Measurements from ENCODE around the gene NF2.
A peak's percentile ranks its signal among the peaks of the same experiment; 100 is the strongest.
"Not testable (repeated sequence)": the region's sequence is repeated elsewhere in the genome, so short reads cannot be mapped to it uniquely, and the experiment has no call there.

NF2 gene

DNA sequence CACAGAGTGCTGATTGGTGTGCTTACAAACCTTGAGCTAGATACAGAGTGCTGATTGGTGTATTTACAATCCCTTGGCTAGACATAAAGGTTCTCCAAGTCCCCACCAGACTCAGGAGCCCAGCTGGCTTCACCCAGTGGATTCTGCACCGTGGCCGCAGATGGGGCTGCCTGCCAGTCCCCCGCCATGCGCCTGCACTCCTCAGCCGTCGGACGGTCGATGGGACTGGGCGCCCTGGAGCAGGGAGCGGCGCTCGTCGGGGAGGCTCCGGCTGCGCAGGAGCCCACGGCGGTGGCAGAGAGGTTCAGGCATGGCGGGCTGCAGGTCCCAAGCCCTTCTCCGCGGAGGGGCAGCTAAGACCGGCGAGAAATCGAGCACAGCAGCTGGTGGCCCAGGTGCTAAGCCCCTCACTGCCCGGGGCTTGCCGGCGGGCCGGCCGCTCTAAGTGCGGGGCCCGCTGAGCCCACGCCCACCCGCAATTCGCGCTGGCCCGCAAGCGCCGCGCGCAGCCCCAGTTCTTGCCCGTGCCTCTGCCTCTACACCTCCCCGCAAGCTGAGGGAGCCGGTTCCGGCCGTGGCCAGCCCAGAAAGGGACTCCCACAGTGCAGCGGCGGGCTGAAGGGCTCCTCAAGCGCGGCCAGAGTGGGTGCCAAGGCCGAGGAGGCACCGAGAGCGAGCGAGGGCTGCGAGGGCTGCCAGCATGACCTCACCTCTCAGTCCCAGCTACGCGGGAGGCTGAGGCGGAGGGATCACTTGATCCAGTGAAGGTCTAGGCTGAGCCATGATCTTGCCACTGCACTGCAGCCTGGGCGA is 5.4 kb upstream of the NF2 start:
- not testable (repeated sequence) for FAIRE-seq

DNA sequence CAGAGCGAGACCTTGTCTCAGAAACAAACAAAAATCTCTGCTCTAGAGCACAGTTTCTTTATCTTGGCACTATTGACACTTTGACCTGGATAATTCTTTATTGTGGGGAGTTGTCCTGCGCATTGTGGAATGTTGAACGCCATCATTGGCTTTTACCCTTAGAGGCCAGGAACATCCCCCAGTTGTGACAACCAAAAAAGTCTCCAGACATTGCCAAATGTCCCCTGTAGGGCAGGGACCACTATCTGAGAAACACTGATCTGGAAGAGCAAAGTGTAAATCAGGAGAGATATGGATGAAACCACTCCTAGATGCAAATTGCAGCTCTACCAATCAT is 4.8 kb upstream of the NF2 start:
- FAIRE-seq: no peak

DNA sequence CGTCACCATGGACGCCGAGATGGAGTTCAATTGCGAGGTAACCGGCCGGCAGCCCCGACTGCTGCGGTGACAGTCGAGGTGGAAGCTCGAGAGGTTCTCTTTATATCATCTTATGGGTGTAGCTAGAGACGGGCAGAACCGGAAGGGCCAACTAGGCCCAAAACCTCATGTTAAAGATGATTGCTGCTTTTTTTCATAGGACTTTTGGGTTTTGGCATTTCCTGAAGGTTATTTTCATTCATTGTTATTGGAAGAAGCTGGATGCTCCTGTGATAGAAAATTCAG is 585 bp downstream of the NF2 start:
- FAIRE-seq: no peak

DNA sequence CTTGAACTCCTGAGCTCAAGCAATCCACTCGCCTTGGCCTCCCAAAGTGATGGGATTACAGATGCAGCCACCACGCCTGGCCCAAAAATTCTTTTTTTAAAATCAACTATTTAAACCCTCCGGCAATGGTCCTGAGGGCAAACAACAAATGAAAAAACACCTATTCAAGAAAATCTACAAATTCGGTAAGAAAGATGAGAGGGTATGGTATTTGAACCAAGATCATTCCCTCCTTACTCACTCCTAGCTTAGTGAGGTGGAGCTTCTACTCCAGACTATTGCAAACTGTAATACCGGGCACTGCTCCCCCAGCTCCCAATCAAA is 2.1 kb downstream of the NF2 start:
- FAIRE-seq: no peak

DNA sequence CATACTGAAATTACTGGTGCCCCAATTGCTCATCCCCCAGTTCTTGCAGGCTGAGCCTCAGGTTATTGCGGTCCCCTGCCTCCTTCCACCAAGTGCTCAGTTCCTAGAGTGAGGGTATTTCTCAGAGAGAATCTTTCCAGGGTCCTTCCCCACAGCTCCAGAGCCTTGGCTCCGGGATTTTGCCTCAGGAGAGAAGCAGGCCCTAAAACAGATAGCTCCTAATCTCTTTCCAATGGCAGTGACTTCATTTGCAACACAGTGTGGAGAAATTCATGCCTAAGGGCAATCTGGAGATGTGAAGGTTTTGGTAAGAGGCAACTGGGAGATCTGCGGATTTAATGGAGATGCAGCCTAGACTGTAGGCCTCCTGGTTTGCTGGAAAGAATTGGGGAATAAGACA is 2.9 kb downstream of the NF2 start:
- FAIRE-seq: no peak

DNA sequence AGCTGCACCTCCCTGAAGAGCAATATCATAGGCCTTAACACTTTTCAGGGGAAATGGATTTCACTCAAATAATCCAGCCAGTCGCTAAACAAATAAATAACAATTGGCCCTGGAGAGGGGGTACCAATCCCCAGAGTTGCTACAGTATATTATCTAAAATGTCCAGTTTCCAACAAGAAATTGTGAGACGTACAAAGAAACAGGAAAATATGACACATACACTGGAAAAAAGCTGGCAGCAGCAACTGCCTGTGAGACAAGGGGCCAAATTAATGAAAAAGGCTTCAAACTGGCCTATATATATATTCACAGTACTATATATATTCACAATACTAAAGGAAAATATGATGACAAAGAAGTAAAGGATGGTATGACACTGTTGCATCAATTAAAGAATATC is 4.0 kb downstream of the NF2 start:
- FAIRE-seq: no peak

DNA sequence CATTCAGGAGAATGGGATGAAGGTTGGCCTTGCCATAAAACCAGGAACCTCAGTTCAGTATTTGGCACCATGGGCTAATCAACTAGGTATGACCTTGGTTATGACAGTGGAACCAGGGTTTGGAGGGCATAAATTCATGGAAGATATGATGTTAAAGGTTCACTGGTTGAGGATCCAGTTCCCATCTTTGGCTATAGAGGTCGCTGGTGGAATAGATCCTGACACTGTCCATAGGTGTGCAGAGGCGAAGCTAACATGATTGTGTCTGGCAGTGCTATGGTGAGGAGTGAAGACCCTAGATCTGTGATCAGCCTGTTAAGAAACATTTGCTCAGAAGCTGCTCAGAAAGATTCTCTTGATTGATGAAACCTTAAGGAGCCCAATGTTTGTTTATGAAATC is 5.7 kb downstream of the NF2 start:
- FAIRE-seq: peak; percentile 50

DNA sequence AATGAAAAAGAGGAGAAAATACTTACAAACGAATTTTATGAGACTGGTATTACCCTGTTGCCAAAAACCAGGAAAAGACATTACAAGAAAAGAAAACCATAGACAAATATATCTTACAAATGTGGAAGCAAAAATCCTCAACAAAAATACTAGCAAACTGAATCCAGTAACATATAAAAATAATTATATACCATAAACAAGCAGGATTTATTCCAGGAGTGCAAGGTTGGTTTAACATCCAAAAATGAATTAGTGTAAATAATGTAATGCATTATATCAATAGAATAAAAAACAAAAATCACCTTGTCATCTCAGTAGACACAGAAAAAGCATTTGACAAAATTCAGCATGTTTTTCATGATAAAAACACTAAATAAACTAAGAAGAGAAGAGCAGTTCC is 7.3 kb downstream of the NF2 start:
- peak; percentile 70 for FAIRE-seq

DNA sequence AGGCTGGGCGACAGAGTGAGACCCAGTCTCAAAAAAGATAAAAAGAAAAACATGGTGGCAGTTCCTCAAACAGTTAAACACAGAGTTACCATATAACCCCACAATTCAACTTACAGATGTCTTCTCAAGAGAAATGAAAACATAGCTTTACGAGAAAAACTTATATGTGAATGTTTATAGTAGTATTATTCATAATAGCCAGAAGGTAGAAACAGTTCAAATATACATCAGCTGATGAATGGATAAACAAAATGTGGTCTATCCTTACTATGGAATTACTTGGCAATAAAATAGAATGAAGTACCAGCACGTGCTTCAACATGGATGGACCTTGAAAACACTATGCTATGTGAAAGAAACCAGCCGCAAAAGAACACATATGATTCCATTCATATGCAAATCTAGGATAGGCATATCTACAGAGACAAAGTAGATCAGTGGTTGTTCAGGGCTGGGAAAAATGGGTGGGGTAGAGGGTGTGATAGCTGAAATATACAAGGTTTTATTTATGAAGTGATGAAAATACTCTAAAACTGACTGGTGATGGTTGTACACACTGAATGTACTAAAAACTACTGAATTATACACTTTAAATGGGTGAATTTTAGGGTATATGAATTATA is 12.4 kb downstream of the NF2 start:
- no peak for FAIRE-seq

DNA sequence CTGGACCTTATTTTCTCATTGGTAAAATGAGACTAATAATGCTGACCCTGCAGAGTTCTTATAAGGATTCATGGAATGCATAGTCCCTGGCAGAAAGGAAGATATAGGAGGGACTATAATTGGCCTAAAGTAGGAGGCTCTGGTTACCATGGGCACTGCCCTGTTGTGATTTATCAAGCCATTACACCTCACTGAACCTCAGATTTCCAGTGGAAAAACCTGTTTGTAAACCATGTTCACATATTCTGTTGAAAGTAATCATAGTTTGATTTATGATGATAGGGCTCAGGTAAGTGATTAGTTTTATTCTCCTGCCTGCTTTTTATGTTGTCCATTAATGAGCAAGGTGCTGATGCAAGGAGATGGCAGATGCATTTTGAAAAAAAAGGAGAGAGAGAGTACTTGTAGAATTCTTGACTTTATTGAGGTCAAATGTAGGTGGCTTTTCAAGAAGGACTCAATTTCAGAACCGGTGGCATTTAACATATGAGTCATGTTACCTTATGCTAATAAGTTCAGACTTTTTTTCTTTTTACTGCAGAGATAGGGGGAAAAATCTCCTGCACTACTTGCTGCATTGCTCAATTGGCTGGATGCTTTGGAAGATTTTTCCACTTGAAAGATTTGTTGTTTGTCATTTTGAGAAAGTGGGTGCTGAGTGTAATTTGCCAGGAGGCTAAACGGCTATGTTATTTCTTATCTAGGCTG is 14.6 kb downstream of the NF2 start:
- peak; percentile 98 for FAIRE-seq

DNA sequence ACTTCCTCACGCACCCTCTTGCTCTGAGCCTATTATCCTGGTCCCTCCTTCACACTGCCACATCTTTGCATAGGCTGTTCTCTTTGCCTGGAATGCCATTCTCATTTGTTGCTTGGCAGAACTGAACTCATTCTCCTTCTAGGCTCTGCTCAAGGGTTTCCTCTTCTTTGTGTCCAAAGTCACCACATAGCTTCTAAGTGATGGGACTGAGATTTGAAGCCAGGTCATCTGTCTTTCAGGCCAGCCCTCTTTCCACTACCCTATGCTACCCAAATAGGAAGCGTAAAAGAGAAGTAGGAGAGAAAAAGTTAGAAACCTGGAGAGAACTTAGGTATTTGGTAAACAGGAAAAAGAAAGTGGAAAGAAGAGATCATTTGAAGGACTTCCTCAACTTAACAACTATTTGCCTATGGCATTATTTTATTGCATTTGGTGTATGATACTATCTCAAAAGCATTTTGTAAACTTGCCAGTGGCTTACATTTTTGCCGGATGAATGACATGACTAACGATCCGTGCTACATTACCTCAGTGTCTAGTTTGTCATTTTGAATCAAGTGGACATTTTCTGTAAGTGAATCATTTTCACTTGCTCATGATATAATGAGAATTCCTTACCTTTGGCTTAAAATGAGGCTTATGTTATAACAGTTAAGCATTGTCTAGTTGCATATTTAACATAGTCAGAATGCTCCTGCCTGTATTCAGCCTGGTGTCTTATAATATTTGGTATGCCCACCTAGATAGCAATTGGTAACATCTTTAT is 18.5 kb downstream of the NF2 start:
- peak; percentile 99 for FAIRE-seq

DNA sequence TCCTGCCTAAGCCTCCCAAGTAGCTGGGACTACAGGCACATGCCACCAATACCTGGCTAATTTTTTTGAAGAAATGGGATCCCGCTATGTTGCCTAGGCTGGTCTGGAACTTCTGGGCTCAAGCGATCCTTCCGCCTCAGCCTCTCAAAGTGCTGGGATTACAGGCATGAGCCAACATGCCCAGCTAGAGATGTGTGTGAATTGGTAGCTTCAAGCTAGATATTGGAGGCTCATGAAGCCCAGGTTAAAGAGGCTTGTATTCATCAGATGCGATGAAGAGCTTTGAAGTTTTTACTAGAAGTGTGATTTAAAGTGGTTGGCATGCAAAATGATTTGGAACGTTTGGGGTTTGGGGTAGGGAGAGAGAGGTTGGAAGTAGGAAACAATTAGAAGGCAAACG is 19.6 kb downstream of the NF2 start:
- FAIRE-seq: peak; percentile 95

DNA sequence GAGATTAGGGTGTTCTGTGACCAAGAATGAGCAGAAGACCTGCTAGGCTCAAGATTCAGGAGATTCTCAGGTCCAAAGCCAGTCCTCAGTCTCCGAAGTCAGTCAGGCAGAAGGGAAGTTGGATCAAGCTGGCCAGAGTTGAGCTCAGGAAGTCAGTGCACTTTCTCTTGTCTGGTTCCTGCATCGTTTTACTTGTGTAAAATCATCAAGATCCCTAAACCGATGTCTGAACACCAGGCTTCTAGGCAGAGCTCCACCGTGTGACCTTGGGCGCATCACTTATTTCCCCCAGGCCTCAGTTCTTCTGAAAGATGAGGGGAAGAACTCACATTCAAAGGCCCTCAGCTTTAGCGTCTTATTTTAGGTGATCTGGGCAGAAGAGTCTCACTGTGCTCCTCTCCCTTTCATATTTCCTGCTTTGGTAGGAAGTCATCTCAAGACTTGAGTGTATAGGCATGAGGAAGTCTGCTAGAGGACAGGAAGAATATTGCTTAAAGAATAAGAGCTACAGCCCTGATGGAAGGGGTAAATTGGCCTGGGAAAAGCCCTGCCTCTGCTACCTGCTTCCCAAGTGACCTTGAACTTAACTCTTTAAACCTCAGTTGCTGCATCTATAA is 20.2 kb downstream of the NF2 start:
- no peak for FAIRE-seq

DNA sequence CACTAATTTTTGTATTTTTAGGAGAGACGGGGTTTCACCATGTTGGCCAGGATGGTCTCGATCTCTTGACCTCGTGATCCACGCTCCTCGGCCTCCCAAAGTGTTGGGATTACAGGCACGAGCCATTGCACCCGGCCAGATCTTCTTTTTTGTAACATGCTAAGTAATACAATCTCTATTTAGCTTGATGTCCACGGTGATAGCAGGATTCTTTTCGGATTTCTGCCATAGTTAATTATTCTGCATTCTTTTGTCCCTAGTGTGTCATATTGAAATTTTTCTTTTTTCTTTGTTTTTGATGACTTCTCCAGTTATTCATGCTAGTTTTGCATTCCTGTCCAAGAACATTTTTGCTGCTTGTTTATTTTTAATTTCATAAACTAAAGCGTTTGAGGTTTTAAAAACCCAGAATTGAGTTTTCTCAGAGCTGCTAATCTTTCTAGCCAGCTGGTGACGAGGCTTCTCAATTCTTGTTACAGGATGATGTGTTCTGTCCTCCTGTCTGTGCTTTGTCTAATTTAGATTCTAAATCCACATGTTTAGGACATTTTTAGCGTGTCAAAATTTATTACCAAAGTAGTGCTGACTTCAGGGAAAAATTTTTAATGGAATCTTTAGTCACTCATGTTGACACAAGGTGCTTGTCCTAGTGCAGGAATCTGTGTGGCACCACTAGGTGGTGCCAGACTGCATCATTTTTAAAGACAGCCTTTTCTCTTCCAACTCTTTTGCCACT is 21.8 kb downstream of the NF2 start:
- FAIRE-seq: peak; percentile 97

DNA sequence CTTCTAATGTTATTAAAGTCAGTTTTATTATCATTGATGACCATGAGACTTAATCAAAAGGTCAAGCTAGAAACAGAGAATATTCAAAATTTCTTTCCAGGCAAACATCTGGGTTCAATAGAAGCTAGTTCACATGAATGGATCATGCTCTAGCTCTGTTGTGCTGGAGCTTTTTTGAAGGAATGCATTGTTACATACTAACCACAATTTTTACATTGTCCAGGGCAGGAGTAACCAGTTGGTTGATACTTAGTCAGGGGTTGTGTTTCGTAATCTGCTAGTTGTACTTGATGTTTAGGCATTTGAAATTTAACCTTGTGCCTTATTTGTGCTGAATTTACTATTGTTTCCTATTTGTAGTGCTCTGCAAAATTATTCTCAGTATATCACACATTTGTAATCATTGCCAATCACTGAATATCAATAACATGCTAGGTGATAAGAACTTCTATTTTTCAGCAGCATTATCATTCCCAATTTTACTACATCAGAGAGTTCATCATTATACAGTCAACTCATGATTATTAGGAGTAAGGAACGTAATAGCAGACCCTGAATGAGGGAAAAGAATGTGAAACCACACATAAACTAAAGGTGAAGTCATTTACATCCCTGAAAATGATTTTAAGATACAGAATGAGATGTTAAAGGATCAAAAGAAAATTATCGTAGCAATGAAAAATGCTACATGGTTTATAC is 23.2 kb downstream of the NF2 start:
- no peak for FAIRE-seq

DNA sequence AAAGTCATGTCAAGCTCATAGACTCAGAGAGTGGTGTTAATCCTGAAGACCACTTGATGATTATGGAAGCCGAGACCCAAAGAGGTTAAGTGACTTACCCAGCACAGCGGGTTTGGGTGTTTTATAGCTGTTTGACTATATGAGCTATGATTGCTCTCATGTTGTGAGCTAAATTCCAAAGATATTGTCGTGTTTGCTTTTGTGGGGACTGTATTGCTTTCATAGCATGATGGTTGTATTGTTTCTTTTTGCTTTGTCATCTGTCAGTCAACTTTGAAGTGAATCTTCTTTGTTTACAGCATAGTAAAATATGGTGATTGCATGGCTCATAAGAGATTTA is 23.7 kb downstream of the NF2 start:
- FAIRE-seq: peak; percentile 67

DNA sequence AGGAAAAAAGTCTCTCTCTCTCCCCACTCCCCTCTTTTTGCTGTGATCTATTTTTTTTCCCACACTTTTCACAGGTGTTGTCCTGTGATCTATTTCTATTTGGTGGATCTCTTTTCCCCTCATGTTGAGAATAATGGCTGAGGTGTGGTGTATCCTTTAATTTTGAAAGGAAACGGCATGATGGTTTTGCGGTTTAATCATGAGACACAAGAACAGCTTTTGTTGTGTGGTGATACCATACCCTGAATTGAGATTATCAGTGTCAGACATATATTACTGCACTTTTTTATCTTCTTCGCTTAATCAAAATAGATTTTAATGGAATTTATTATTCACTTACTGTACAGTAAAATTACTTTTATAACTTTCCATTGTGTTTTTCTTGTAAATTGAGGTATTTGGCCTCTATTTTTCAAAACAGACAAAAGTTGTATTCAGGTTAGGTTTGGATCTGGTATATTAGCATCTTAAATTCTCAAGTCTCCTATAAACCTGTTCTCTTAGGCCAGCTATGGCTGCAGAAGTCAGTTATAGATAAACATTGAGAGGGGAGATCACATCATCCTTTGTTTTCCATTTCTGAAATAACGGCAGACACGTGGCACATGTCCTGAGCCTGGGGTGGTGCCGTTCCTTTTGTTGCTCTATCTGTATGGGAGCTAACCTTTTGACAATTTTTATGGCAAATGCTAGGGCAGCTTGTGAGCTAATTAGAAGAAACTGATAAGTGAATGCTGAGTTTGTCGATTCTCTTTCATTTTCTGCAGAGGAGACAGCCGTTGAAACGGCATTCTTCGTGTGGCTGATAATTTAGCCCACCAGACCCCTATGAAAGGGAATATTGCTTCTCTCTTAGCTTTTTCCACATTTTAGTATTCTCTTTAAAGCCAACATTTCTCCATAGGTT is 25.8 kb downstream of the NF2 start:
- FAIRE-seq: peak; percentile 21

DNA sequence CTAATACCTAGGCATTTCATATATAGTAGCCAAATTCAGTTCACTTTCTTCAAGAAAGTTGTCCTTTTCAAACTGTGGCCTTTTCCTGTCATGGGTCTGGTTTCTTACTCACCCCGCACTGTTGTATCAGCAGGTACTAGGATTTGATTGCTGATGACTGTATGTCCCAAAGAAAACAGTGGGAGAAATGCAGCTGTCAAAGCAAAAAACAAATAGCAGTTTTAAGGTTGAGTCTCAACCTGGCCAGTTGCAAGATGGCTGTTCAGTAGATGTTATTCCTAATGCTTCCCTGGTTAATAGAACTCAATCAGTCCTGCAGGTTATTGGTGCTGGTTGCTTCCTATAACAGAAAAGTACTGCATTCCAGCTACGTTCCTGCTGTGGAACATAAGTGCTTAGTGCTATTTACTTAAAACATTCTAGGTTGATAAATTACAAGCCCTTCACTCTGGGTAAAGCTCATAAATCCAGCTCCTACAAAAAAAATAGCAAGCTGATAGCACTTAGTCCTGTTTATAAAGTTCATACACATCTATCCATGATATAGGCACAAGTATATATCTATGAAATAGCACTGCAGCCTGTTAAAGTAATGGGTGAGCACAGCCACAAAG is 26.6 kb downstream of the NF2 start:
- peak; percentile 71 for FAIRE-seq

DNA sequence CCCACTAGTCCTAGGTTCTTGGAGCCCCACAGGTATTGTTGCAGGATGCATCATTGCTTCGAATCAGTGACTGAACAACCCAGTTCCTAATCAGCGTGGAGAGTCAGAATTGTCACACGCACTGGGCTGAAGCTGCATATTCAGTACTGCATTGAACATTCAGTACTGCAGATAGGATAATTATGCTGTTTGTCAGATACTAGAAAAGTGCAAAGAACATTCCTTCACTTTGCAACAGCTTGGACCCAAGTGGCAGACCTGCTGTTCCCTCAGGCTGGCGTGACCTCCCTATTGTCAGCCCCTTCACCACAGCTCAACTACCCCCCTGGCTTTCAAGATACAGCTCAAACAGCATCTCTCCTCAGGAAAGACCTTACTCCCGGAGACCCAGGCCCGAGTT is 27.6 kb downstream of the NF2 start:
- FAIRE-seq: no peak

DNA sequence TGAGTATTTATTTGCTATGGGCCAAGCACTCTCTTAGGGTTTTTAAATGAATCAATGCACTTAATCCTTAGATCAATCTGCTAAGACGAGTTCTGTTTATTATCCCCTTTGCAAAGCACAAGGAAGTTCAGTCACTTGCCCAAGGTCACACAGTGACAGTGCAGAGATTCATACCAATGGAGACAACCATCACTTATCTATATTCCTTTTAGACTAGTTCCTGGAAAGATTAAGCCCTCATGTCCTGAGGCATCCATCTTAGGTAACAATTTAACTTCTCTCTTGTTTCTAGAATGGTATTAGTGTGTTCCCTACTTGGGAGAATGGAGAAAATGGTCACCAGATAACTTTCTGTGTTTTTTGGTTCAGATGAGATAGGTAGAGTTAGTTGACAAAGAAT is 28.3 kb downstream of the NF2 start:
- peak; percentile 13 for FAIRE-seq

DNA sequence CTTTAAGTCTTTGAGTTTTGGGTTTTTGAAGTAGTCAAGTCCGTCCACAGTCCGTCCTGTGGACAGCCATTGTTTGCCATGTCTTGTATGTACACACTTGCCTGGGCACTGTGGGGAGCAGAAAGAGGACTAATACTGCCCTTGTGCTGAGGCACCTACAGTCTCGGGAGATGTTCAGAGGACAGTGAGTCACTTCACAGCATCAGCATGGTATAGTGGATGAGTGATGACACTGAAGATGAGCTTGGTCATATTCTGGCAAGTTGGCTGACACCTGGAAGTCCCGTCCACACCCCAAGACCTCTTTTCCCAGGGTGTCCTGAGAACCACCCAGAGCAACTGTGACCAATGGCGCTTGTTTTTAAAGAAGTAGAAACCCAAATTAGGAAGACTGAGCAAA is 29.2 kb downstream of the NF2 start:
- FAIRE-seq: no peak
